Left lung (tissue), 10 donors: ENCODE results near the gene HDGF. TPM values are rescaled to one million over a fixed set of nuclear protein-coding genes. Genes with fewer than 3 reads are reported as not detected.
A peak's percentile ranks its signal among the peaks of the same experiment; 100 is the strongest.
"Not testable (repeated sequence)": the region's sequence is repeated elsewhere in the genome, so short reads cannot be mapped to it uniquely, and the experiment has no call there.

Experiments used
- ATAC-seq: fragments of 200-7000 bp; cut with Tn5 transposase; one replicate; pipeline ENCODE4 v1.9.1; 2020; ENCODE audit warnings: moderate library complexity
- DNase-seq, 4 donors: peaks; one replicate each; pipeline ENCODE4 v3.0.0-alpha.2; 2013 to 2020
- H3K27ac ChIP-seq, 2 donors: fragments of 200-600 bp; sonication (generic) in 1 of 2; one replicate each; pipeline versions ENCODE4 v1.5.0 to v1.8.0; 2020 to 2021
- H3K27me3 ChIP-seq, 2 donors: fragments of 200-600 bp; sonication (generic) in 1 of 2; one replicate each; pipeline versions ENCODE4 v1.5.0 to v1.8.0; 2020 to 2021
- H3K36me3 ChIP-seq, 2 donors: fragments of 200-600 bp; sonication (generic) in 1 of 2; one replicate each; pipeline versions ENCODE4 v1.5.0 to v1.8.0; 2020 to 2021
- H3K4me1 ChIP-seq, 2 donors: fragments of 200-600 bp; one replicate each; pipeline ENCODE4 v1.8.0; 2021
- H3K4me3 ChIP-seq, 2 donors: fragments of 200-600 bp; sonication (generic) in 1 of 2; one replicate each; pipeline versions ENCODE4 v1.5.0 to v1.8.0; 2020 to 2021; ENCODE audit warnings: mild to moderate bottlenecking in 1 of 2
- H3K9me3 ChIP-seq, 2 donors: fragments of 200-600 bp; sonication (generic) in 1 of 2; one replicate each; pipeline versions ENCODE4 v1.5.0 to v1.8.0; 2020 to 2021
- intact Hi-C, 2 donors: fragments of 100-400 bp; cut with DNase I; formaldehyde crosslinking; loops; one replicate each; pipeline versions ENCODE4 v1.11.2 to v1.14.2; 2022
- polyA plus RNA-seq, 6 donors: library from polyadenylated mRNA; unstranded; fragments of 120-200 nt; gene quantifications; one replicate each; pipeline ENCODE4 v1.2.1, GENCODE V29; 2013; ENCODE audit not compliant: insufficient read length in 6 of 6
- total RNA-seq, 2 donors: library from RNA; stranded (reverse); fragmentation: NEBNext Ultra II Directional; extraction: Animal tissue kit (Norgen Biotek cat#: 25700); gene quantifications; one replicate each; pipeline ENCODE4 v1.2.1, GENCODE V29; 2021
- TF ChIP-seq, protein P1 (sequence below), 2 donors: fragments of 200-600 bp; sonication (generic) in 1 of 2; IDR thresholded peaks; one replicate each; pipeline versions ENCODE4 v1.5.0 to v1.8.0; 2021; ENCODE audit warnings: antibody characterized with exemption in 2 of 2
- donor health status: DM: no; HTN: yes; CAD: no.
- donor health status: DM: no; HTN: no; CAD: no.

The HDGF gene
- total and polyA plus RNA-seq, 8 donors, result 139 to 260 (median 229) TPM

DNA sequence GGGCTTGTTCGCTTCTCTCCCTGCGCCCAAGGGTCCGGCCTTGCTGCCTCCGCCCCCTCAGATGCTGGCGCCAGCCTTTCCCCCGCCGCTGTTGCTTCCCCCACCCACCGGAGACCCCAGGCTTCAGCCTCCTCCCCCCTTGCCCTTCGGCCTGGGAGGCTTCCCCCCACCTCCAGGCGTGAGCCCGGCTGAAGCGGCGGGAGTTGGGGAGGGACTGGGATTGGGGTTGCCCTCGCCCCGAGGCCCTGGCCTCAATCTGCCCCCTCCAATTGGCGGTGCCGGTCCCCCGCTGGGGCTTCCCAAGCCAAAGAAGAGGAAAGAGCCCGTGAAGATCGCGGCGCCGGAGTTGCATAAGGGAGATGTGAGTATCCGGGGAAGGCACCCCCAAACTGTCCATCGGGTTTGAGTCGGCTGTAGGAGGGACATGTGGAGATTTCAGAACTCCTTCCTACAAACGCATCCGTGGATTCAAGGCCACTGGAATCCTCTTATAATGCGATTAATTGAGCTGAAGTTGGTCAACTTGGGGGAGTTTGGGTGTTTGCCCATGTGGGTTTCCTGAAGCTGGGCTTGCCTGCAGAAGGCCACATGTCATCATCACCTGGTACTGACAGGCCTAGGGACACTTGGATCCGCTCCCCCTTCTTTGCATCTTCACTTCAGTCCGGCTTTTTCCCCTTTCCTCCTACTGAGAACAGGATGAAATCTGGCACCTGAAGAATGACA lies 16.6 kb upstream of the HDGF start:
- TF ChIP-seq, protein P1, sequence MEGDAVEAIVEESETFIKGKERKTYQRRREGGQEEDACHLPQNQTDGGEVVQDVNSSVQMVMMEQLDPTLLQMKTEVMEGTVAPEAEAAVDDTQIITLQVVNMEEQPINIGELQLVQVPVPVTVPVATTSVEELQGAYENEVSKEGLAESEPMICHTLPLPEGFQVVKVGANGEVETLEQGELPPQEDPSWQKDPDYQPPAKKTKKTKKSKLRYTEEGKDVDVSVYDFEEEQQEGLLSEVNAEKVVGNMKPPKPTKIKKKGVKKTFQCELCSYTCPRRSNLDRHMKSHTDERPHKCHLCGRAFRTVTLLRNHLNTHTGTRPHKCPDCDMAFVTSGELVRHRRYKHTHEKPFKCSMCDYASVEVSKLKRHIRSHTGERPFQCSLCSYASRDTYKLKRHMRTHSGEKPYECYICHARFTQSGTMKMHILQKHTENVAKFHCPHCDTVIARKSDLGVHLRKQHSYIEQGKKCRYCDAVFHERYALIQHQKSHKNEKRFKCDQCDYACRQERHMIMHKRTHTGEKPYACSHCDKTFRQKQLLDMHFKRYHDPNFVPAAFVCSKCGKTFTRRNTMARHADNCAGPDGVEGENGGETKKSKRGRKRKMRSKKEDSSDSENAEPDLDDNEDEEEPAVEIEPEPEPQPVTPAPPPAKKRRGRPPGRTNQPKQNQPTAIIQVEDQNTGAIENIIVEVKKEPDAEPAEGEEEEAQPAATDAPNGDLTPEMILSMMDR (IDR thresholded peaks at IDR 0.05), result no peak
- peak overlapping the region; percentile 86 to 92 for H3K27ac ChIP-seq
- H3K4me1 ChIP-seq, result peaks cover 19 to 59% of the 10 kb centered on the region in 2 donors
- no peaks in the 10 kb centered on the region for H3K9me3 ChIP-seq
- DNase-seq, result peak in 3 of 4 donors; percentile 34 to 86 (median 41)
- peak; percentile 6 for ATAC-seq
- H3K36me3 ChIP-seq, result peaks cover 0 to 18% of the 10 kb centered on the region in 2 donors
- H3K27me3 ChIP-seq, result no peaks in the 10 kb centered on the region
- intact Hi-C loops, result no loop called here
- peak overlapping the region; percentile 90 to 97 for H3K4me3 ChIP-seq

DNA sequence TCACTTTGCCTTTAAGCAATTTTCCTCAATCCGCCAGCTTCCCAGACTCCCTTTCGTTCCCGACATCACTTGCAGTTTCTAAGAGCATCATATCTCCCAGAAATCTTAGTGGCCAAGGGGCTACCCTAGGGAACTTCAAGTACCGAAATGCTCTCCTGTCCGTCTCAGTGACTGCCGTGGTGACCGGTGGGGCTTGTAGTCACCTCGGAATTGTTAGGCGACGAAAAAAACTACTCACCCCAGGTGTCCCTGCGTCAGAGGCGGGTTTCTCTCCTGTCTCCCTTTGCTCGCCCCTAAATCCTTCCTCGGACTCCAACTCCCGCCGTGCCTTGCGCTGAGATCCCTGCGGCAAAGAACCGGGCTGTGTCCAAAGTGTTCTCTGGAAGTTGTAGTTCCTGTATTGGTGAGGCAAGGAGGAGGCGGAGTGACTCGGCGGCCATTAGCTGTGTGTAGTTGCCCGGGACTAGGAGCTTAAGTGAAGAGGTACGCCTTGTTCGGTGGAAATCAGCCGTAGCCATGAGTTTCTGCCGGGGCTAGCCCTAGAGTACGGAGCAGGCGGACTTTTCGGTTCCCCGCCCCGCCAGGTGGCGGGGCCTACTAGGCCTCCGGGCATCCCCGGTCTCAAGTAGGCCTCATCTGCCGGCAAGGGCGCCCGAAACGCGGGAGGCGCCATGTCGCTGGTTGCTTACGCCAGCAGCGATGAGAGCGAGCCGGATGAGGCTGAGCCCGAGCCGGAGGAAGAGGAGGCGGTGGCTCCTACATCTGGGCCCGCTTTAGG lies 15.8 kb upstream of the HDGF start, which contains the start of gene PRCC:
Gene PRCC (plus strand): TSS at position 435 of the 778 bp plus-strand sequence. CDS start 237 bp downstream, at position 672.
- TF ChIP-seq, protein P1 (IDR thresholded peaks at IDR 0.05), result no peak
- no peaks in the 10 kb centered on the region for H3K9me3 ChIP-seq
- DNase-seq (peak; percentile 98 to 100 (median 98)), ATAC-seq (peak; percentile 96)
- H3K4me3 ChIP-seq, result peak within 1 kb of the TSS; percentile 90 to 97
- peaks cover 19 to 52% of the 10 kb centered on the region in 2 donors for H3K4me1 ChIP-seq
- intact Hi-C loops, result no loop called here
- H3K27ac ChIP-seq, result peak within 1 kb of the TSS; percentile 88 to 92
- H3K36me3 ChIP-seq, result peaks cover 0 to 13% of the 10 kb centered on the region in 2 donors
- no peaks in the 10 kb centered on the region for H3K27me3 ChIP-seq

DNA sequence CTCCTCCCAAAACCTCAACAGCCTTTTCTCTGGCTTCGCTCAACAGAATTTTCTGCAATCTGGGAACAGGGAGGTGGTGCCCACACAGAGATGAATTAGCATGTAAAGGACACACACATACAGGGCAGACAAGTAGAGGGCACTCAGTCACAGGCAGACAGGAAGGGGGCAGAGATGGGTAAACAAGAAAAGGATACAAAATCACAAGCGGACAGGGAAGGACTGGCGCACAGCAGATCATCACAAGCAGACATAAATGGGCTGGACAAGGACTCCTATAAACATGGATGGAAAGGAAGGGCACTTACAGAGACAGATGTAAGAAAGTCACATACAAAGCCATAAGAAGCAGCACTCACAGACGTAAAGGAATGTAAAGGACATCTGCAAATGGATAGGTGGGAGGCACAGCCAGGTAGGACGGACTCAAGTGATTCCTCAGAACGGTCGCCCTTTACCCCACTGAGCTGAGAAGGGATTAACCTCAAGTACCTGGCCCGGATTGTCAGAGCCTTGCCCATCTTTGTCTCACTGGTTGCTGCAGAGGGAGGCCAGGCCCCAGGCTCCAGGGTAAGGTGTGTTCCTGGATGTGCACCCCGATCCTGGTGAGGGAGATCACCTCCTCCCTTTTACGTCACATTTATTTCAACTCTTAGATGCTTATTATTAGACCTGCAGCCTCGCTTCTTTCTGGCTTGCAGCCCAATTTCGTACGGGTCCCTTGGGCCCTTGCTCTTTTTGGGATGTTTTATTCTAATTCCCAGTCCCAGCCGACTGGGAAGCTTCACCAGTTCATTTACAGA lies 15.0 kb upstream of the HDGF start:
- TF ChIP-seq, protein P1 (IDR thresholded peaks at IDR 0.05), result no peak
- peak; percentile 17 for ATAC-seq
- H3K4me3 ChIP-seq, result peak overlapping the region; percentile 47 to 97
- H3K4me1 ChIP-seq, result peaks cover 19 to 47% of the 10 kb centered on the region in 2 donors
- intact Hi-C loops, result no loop called here
- no peaks in the 10 kb centered on the region for H3K9me3 ChIP-seq
- H3K36me3 ChIP-seq, result peaks cover 0 to 13% of the 10 kb centered on the region in 2 donors
- no peaks in the 10 kb centered on the region for H3K27me3 ChIP-seq
- peak in 1 of 4 donors; percentile 47 for DNase-seq
- H3K27ac ChIP-seq, result peak overlapping the region; percentile 88 to 92

DNA sequence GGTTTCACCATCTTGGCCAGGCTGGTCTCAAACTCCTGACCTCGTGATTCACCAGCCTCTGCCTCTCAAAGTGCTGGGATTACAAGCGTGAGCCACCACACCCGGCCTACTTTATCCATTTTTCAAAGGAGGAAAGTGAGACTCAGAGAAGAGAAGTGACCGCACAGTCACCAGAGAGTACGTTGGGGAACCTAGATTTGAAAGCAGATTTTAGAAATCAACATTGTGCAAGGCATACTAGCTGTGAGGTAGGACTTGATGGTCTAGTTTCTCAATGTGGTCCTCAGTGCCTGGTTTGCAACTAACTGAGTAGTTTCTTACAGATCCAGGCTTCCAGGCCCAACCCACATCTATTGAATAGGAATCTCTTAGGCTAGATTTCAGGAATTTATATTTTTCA lies 14.2 kb upstream of the HDGF start:
- ATAC-seq (no peak), DNase-seq (no peak)
- peak overlapping the region in 1 of 2 donors; percentile 92 for H3K27ac ChIP-seq
- TF ChIP-seq, protein P1 (IDR thresholded peaks at IDR 0.05), result no peak
- peaks cover 19 to 40% of the 10 kb centered on the region in 2 donors for H3K4me1 ChIP-seq
- H3K9me3 ChIP-seq, result no peaks in the 10 kb centered on the region
- intact Hi-C loops, result no loop called here
- peaks cover 0 to 4% of the 10 kb centered on the region in 2 donors for H3K36me3 ChIP-seq
- H3K27me3 ChIP-seq, result no peaks in the 10 kb centered on the region
- peak overlapping the region in 1 of 2 donors; percentile 97 for H3K4me3 ChIP-seq

DNA sequence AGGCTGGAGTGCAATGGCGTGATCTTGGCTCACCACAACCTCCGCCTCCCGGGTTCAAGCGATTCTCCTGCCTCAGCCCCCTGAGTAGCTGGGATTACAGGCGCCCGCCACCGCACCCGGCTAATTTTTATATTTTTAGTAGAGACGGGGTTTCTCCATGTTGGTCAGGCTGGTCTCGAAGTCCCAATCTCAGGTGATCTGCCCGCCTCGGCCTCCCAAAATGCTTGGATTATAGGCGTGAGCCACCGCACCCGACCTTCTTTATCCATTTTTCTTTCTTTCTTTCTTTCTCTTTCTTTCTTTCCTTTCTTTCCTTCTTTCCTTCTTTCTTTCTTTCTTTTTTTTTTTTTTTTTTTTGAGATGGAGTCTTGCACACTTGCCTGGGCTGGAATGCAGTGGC lies 13.7 kb upstream of the HDGF start:
- H3K27me3 ChIP-seq, H3K36me3 ChIP-seq, H3K9me3 ChIP-seq, H3K27ac ChIP-seq, H3K4me3 ChIP-seq, ATAC-seq, DNase-seq, intact Hi-C loops: not testable (repeated sequence)
- peaks cover 19 to 34% of the 10 kb centered on the region in 2 donors for H3K4me1 ChIP-seq
